Caco-2 (cell line): ENCODE measurements around the gene FBXL12. TPM values are rescaled to one million over a fixed set of nuclear protein-coding genes. Genes with fewer than 3 reads are reported as not detected.

Experiments
- BruUV-seq: library from RNA; stranded (reverse); fragments of 400-500 nt; replicated peaks from 2 replicates; lab custom pipeline; 2021; lab: Mats Ljungman, UMichigan
- CTCF ChIA-PET: fragments of 300-600 bp; sonication (Branson Sonifier 250); formaldehyde crosslinking; loops from one replicate; lab custom pipeline; 2022; ENCODE audit warnings: antibody characterized with exemption; lab: Charles Lee
- POLR2A ChIA-PET: fragments of 300-600 bp; sonication (Branson Sonifier 250); formaldehyde crosslinking; loops from one replicate; lab custom pipeline; 2022; ENCODE audit warnings: antibody characterized with exemption; lab: Charles Lee
- DNase-seq, 2 experiments: peaks; one replicate each; pipeline versions ENCODE4 v3.0.0 to v3.0.0-alpha.2; 2020 to 2022
- H3K27me3 ChIP-seq: replicated peaks from 2 replicates; pipeline ENCODE4 v1.6.0; 2011; ENCODE audit warnings: low read length; ENCODE audit not compliant: control insufficient read depth, insufficient read depth
- H3K36me3 ChIP-seq: 2 replicates; pipeline ENCODE4 v1.5.1; 2011; ENCODE audit warnings: low read length; ENCODE audit not compliant: control insufficient read depth, insufficient read depth
- H3K4me1 ChIP-seq: fragments of 250-450 bp; sonication (Bioruptor Pico); 2 replicates; pipeline ENCODE4 v1.5.1; 2020; ENCODE audit warnings: mild to moderate bottlenecking
- H3K4me3 ChIP-seq: 2 replicates; pipeline ENCODE4 v1.5.1; 2011; ENCODE audit warnings: low read depth, mild to moderate bottlenecking, control low read depth, low read length
- H3K9me3 ChIP-seq: fragments of 250-450 bp; sonication (Bioruptor Pico); 2 replicates; pipeline ENCODE4 v1.5.1; 2020; ENCODE audit warnings: mild to moderate bottlenecking, moderate library complexity
- H3K27ac Mint-ChIP-seq: one replicate; pipeline ENCODE4 v1.8.0; 2022; ENCODE audit warnings: mixed read lengths; ENCODE audit not compliant: unreplicated experiment
- H3K27me3 Mint-ChIP-seq: one replicate; pipeline ENCODE4 v1.8.0; 2022; ENCODE audit warnings: mixed read lengths; ENCODE audit not compliant: insufficient read depth, unreplicated experiment
- H3K36me3 Mint-ChIP-seq: one replicate; pipeline ENCODE4 v1.8.0; 2022; ENCODE audit warnings: mild to moderate bottlenecking, mixed read lengths; ENCODE audit not compliant: insufficient read depth, unreplicated experiment
- H3K4me1 Mint-ChIP-seq: one replicate; pipeline ENCODE4 v1.8.0; 2022; ENCODE audit warnings: low read depth, mixed read lengths; ENCODE audit not compliant: unreplicated experiment
- H3K4me3 Mint-ChIP-seq: one replicate; pipeline ENCODE4 v1.8.0; 2022; ENCODE audit warnings: mild to moderate bottlenecking, moderate library complexity, mixed read lengths; ENCODE audit not compliant: unreplicated experiment
- H3K9me3 Mint-ChIP-seq: one replicate; pipeline ENCODE4 v1.8.0; 2022; ENCODE audit warnings: mixed read lengths; ENCODE audit not compliant: unreplicated experiment
- intact Hi-C: fragments of 100-400 bp; cut with micrococcal nuclease; formaldehyde crosslinking; loops from one replicate; pipeline ENCODE4 v1.10.0; 2022; ENCODE audit not compliant: unreplicated experiment
- total RNA-seq: library from RNA; stranded (reverse); gene quantifications from 2 replicates; pipeline ENCODE4 v1.2.3, GENCODE V29; 2022
- TF ChIP-seq, protein P1 (sequence below), 2 experiments: fragments of 200-600 bp in 1 of 2; IDR thresholded peaks; 1 replicate in 1 of 2; 2 replicates in 1 of 2; pipeline versions ENCODE4 v1.5.1 to v1.8.0; 2011 to 2022; ENCODE audit warnings: antibody characterized with exemption in 1 of 2, control low read depth in 1 of 2, inconsistent platforms in 1 of 2, low read depth in 1 of 2, low read length in 1 of 2, mild to moderate bottlenecking in 1 of 2, moderate library complexity in 1 of 2; ENCODE audit not compliant: insufficient read depth in 1 of 2, severe bottlenecking in 1 of 2, unreplicated experiment in 1 of 2

FBXL12 gene
- total RNA-seq, 1 experiment from 2014 or later: 39.9 TPM

DNA sequence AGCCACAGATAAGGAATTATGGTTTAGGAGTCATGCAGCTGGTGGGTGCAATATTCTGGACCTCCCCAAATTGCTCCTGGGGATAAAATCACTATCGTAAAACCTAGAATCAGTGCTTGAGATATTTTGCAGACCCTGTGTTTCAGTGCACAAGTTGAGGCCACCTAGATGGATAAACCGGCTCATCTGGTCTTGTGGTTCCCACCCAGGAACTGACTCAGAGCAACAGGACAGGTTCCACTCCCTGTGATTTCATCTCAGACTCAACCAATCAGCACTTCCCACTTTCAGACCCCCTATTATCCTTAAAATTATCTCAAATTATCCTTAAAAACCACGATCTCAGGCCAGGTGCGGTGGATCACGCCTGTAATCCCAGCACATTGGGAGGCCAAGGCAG, 21.0 kb downstream of the FBXL12 start:
- DNase-seq: no peak
- no peaks in the 10 kb centered on the region for H3K4me1 ChIP-seq
- no peaks in the 10 kb centered on the region for H3K36me3 Mint-ChIP-seq
- no peaks in the 10 kb centered on the region for H3K27me3 ChIP-seq
- no peak overlapping the region for H3K4me3 Mint-ChIP-seq
- no TSS peak for BruUV-seq
- ChIA-PET CTCF (no interaction called here), POLR2A (no interaction called here)
- H3K27ac Mint-ChIP-seq: no peak overlapping the region
- H3K27me3 Mint-ChIP-seq: no peaks in the 10 kb centered on the region
- H3K4me1 Mint-ChIP-seq: no peaks in the 10 kb centered on the region
- no peaks in the 10 kb centered on the region for H3K36me3 ChIP-seq
- H3K4me3 ChIP-seq: no peak overlapping the region
- H3K9me3 ChIP-seq: no peaks in the 10 kb centered on the region
- no peaks in the 10 kb centered on the region for H3K9me3 Mint-ChIP-seq
- intact Hi-C loops: loop anchor here (5.0 kb wide), 1 partner anchor 591 kb away; no protein-coding TSS in a partner anchor
- TF ChIP-seq, protein P1, sequence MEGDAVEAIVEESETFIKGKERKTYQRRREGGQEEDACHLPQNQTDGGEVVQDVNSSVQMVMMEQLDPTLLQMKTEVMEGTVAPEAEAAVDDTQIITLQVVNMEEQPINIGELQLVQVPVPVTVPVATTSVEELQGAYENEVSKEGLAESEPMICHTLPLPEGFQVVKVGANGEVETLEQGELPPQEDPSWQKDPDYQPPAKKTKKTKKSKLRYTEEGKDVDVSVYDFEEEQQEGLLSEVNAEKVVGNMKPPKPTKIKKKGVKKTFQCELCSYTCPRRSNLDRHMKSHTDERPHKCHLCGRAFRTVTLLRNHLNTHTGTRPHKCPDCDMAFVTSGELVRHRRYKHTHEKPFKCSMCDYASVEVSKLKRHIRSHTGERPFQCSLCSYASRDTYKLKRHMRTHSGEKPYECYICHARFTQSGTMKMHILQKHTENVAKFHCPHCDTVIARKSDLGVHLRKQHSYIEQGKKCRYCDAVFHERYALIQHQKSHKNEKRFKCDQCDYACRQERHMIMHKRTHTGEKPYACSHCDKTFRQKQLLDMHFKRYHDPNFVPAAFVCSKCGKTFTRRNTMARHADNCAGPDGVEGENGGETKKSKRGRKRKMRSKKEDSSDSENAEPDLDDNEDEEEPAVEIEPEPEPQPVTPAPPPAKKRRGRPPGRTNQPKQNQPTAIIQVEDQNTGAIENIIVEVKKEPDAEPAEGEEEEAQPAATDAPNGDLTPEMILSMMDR (IDR thresholded peaks at IDR 0.05; ENCODE audit: insufficient read depth in 1 of 2, low read depth in 1 of 2, low read length in 1 of 2, severe bottlenecking in 1 of 2, unreplicated experiment in 1 of 2): no peak

DNA sequence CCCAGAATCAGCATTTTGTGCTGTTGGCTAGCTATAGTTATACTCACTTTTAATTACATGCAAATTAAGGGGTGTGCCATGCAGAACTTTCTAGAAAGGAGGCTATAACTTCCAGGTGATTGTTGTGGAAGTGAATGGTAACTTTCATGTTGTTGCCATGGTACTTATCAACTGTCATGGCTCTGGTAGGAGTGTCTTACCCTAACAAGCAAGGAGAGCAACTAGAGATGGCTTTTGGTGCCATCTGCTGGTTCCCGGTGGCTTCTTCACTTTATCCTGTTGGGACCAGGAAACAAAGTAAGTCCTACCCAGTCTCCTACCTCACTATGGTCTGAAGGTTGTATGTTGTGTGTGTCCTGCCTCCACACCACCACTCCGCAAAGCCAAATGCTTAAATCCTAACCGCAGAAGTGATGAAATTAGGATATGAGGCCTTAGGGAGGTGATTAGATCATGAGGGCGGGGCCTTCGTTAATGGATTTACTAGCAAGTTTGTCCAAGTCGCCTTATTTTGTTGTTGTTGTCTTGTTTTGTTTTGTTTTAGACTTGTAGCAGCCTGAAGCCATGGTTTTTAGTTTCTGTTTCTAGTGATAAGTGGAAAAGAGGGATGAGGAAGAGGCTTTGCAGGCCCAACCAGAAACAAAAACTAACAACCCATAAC, 22.6 kb downstream of the FBXL12 start:
- no TSS peak for BruUV-seq
- no peaks in the 10 kb centered on the region for H3K9me3 Mint-ChIP-seq
- POLR2A ChIA-PET: no interaction called here

DNA sequence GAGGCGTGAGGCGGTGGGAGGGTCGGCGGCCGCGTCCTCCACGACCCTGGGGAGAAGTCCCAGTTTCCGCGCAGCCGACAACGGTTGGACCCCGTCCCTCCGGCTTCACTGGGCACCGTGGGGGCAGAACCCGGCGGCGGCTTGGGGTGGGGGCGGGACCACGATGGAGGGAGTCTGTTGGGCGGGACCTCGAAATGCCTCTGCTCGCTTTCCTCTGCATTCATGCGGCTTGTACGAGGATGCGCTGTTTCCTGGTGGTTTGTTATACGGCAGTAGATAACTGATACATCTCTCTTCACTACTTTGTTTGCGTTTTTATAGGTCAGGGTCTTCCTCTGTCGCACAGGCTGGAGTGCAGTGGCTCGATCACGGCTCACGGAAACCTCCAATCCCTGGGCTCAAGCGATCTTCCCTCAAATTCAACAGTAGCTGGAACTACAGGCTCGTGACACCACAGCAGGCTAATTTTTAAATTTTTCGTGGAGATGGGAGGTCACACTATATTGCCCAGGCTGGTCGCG, 25.7 kb downstream of the FBXL12 start:
- peak; percentile 40 to 56 for DNase-seq
- H3K36me3 ChIP-seq: no peaks in the 10 kb centered on the region; the same call in 1 of the 2 replicates
- peak overlapping the region; percentile 72 for H3K4me3 ChIP-seq
- Mint-ChIP-seq H3K27ac (peak overlapping the region; percentile 88), H3K36me3 (peaks cover 7% of the 10 kb centered on the region), H3K4me1 (peaks cover 7% of the 10 kb centered on the region), H3K9me3 (no peaks in the 10 kb centered on the region), H3K4me3 (peak overlapping the region; percentile 88), H3K27me3 (no peaks in the 10 kb centered on the region)
- intact Hi-C loops: loop anchor here (5.0 kb wide), 1 partner anchor 471 kb away; the partner anchor contains the start of gene ZNF559
- TSS peak; percentile 67 for BruUV-seq
- no peaks in the 10 kb centered on the region for H3K9me3 ChIP-seq
- ChIA-PET CTCF (no interaction called here), POLR2A (interaction anchor here (0.8 kb wide), 1 partner anchor 24 kb away, joined by 3 read pairs; the partner anchor contains the start of gene ZNF846)
- TF ChIP-seq, protein P1 (IDR thresholded peaks at IDR 0.05; ENCODE audit: insufficient read depth in 1 of 2, low read depth in 1 of 2, low read length in 1 of 2, severe bottlenecking in 1 of 2, unreplicated experiment in 1 of 2): no peak
- H3K27me3 ChIP-seq: no peaks in the 10 kb centered on the region
- H3K4me1 ChIP-seq: peaks cover 13% of the 10 kb centered on the region

More for the DNA sequence above, 22.6 kb downstream of the FBXL12 start:
- intact Hi-C loops: loop anchor here (1.0 to 5.0 kb wide), 5 partner anchors 151 to 660 kb away; no protein-coding TSS in a partner anchor
- TF ChIP-seq, protein P1 (IDR thresholded peaks at IDR 0.05; ENCODE audit: insufficient read depth in 1 of 2, low read depth in 1 of 2, low read length in 1 of 2, severe bottlenecking in 1 of 2, unreplicated experiment in 1 of 2): peak; percentile 70 to 73
- H3K36me3 Mint-ChIP-seq: peaks cover 7% of the 10 kb centered on the region
- Histone ChIP-seq H3K4me3 (no peak overlapping the region), H3K27me3 (no peaks in the 10 kb centered on the region), H3K4me1 (no peaks in the 10 kb centered on the region; the same call in 1 of the 2 replicates), H3K9me3 (no peaks in the 10 kb centered on the region), H3K36me3 (no peaks in the 10 kb centered on the region; the same call in 1 of the 2 replicates)
- peak overlapping the region; percentile 22 for H3K27ac Mint-ChIP-seq
- no peaks in the 10 kb centered on the region for H3K27me3 Mint-ChIP-seq
- H3K4me3 Mint-ChIP-seq: no peak overlapping the region
- CTCF ChIA-PET: interaction anchor here (0.6 to 0.7 kb wide), 2 partner anchors 22 to 133 kb away, joined by 3 to 5 read pairs; partner anchors contain the start of gene FBXL12
- H3K4me1 Mint-ChIP-seq: no peaks in the 10 kb centered on the region
- peak; percentile 84 to 85 for DNase-seq
